ENCODE measurements around the gene SEMA4F. TPM values are rescaled to one million over a fixed set of nuclear protein-coding genes. Genes with fewer than 3 reads are reported as not detected.

The SEMA4F gene
- total and polyA plus RNA-seq, 2 experiments from 2014 or later: 4.2 to 5.9 TPM

DNA sequence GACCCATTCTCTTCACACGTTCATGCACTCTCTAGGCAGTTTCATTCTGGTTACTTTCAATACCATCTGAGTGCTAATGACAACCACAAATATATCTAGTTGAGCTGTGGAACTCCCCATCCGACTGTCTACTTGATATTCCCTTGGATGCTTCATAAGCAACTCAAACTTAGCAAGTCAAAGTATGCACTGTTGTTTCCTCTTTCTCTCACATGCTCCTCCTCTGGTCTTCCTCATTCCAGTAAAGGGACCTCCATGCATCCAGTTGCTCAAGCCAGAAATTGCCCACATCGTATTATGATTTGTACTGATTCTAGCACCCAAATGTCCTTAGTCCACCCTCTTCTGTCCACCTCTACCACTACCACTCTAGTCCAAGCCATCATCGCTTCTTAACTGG lies 22.3 kb downstream of the SEMA4F start:
- Histone ChIP-seq H3K4me1 (ENCODE audit: insufficient read depth) (peaks cover 7% of the 10 kb centered on the region), H2AFZ (no peak overlapping the region), H3K27ac (no peak overlapping the region), H3K36me3 (ENCODE audit: low read depth) (no peaks in the 10 kb centered on the region), H3K4me2 (ENCODE audit: unreplicated experiment) (no peak overlapping the region), H3K9me3 (ENCODE audit: low read depth) (no peaks in the 10 kb centered on the region), H3K27me3 (replicated peaks; ENCODE audit: insufficient read depth) (no peaks in the 10 kb centered on the region), H3K9ac (no peak overlapping the region), H3K4me3 (no peak overlapping the region), H3K79me2 (ENCODE audit: insufficient read depth) (no peaks in the 10 kb centered on the region), H4K20me1 (ENCODE audit: insufficient read depth) (no peaks in the 10 kb centered on the region), H3K9me2 (ENCODE audit: insufficient read depth) (no peaks in the 10 kb centered on the region), H3F3A (ENCODE audit: insufficient read depth) (peaks cover 13% of the 10 kb centered on the region)
- DNase-seq: no peak
- TF ChIP-seq EZH2phosphoT487 (IDR thresholded peaks at IDR 0.05; ENCODE audit: insufficient read depth, low read depth): no peak
- in situ Hi-C loops (cut with MboI): loop anchor here (25.0 kb wide), 1 partner anchor 711 kb away; no protein-coding TSS in a partner anchor
- 89 to 93% methylated on average over 4 of the region's 4 CpGs for WGBS, 2 experiments (ENCODE audit: low coverage in 1 of 2, low lambda C conversion rate in 2 of 2, missing lambda C conversion rate in 2 of 2)

DNA sequence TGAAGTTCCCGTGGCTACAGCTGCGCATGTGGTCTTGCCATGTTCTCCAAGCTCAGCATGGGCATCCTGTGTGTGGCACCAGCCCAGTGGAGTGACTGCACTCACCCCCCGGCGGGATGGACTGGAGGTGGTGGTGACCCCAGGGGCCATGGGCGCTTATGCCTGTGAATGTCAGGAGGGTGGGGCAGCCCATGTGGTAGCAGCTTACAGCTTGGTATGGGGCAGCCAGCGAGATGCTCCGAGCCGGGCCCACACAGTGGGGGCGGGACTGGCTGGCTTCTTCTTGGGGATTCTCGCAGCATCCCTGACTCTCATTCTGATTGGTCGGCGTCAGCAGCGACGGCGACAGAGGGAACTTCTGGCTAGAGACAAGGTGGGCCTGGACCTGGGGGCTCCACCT lies 25.6 kb downstream of the SEMA4F start:
- TF ChIP-seq EZH2 (IDR thresholded peaks at IDR 0.05; ENCODE audit: insufficient read depth, poor library complexity, severe bottlenecking) (no peak), EZH2phosphoT487 (IDR thresholded peaks at IDR 0.05; ENCODE audit: insufficient read depth, low read depth) (no peak)
- no peak for DNase-seq
- WGBS, 2 experiments (ENCODE audit: low coverage in 1 of 2, low lambda C conversion rate in 2 of 2, missing lambda C conversion rate in 2 of 2): 93 to 94% methylated on average over 15 of the region's 15 CpGs
- H3K27me3 ChIP-seq (replicated peaks; ENCODE audit: insufficient read depth): no peaks in the 10 kb centered on the region
- no peaks in the 10 kb centered on the region for H3K36me3 ChIP-seq (ENCODE audit: low read depth)
- no peaks in the 10 kb centered on the region for H3K9me2 ChIP-seq (ENCODE audit: insufficient read depth)
- H4K20me1 ChIP-seq (ENCODE audit: insufficient read depth): no peaks in the 10 kb centered on the region
- H2AFZ ChIP-seq: no peak overlapping the region
- no peaks in the 10 kb centered on the region for H3K4me1 ChIP-seq (ENCODE audit: insufficient read depth)
- no peak overlapping the region for H3K27ac ChIP-seq
- H3K9ac ChIP-seq: no peak overlapping the region
- no peaks in the 10 kb centered on the region for H3F3A ChIP-seq (ENCODE audit: insufficient read depth)
- no peak overlapping the region for H3K4me2 ChIP-seq (ENCODE audit: unreplicated experiment)
- H3K4me3 ChIP-seq: no peak overlapping the region
- no peaks in the 10 kb centered on the region for H3K79me2 ChIP-seq (ENCODE audit: insufficient read depth)
- H3K9me3 ChIP-seq (ENCODE audit: low read depth): no peaks in the 10 kb centered on the region
- in situ Hi-C loops (cut with MboI): loop anchor here (25.0 kb wide), 1 partner anchor 708 kb away; no protein-coding TSS in a partner anchor

DNA sequence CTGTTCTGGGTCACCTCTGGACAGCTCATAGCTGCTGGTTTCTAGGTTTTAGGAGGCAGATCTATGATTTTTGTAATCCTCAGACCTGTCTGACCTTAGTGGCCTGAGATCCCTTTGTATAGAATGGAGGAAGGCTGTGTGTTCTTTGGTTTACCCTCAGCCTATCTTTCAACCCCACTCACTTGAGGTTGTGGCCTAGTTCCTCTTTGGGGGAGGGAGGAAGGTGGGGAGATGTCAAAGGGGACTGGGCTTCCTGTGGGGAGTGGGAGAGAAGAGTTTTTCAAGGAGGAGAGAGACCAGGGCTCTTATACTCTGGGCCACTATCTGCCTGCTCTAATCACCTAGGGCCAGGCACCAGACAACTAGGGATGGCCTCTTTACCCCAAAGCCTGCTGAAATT lies 28.5 kb downstream of the SEMA4F start:
- no peak overlapping the region for H3K4me3 ChIP-seq
- DNase-seq: no peak
- in situ Hi-C loops (cut with MboI): loop anchor here (25.0 kb wide), 1 partner anchor 705 kb away; no protein-coding TSS in a partner anchor
- no peaks in the 10 kb centered on the region for H4K20me1 ChIP-seq (ENCODE audit: insufficient read depth)
- no peaks in the 10 kb centered on the region for H3K27me3 ChIP-seq (replicated peaks; ENCODE audit: insufficient read depth)
- H3K36me3 ChIP-seq (ENCODE audit: low read depth): no peaks in the 10 kb centered on the region
- no peaks in the 10 kb centered on the region for H3K4me1 ChIP-seq (ENCODE audit: insufficient read depth)
- no peaks in the 10 kb centered on the region for H3K9me3 ChIP-seq (ENCODE audit: low read depth)
- no peaks in the 10 kb centered on the region for H3K79me2 ChIP-seq (ENCODE audit: insufficient read depth)
- no peaks in the 10 kb centered on the region for H3F3A ChIP-seq (ENCODE audit: insufficient read depth)
- H3K9me2 ChIP-seq (ENCODE audit: insufficient read depth): no peaks in the 10 kb centered on the region
- TF ChIP-seq EZH2phosphoT487 (IDR thresholded peaks at IDR 0.05; ENCODE audit: insufficient read depth, low read depth) (no peak), EZH2 (IDR thresholded peaks at IDR 0.05; ENCODE audit: insufficient read depth, poor library complexity, severe bottlenecking) (no peak)
- no peak overlapping the region for H3K4me2 ChIP-seq (ENCODE audit: unreplicated experiment)
- no peak overlapping the region for H2AFZ ChIP-seq
- H3K27ac ChIP-seq: no peak overlapping the region
- H3K9ac ChIP-seq: no peak overlapping the region

DNA sequence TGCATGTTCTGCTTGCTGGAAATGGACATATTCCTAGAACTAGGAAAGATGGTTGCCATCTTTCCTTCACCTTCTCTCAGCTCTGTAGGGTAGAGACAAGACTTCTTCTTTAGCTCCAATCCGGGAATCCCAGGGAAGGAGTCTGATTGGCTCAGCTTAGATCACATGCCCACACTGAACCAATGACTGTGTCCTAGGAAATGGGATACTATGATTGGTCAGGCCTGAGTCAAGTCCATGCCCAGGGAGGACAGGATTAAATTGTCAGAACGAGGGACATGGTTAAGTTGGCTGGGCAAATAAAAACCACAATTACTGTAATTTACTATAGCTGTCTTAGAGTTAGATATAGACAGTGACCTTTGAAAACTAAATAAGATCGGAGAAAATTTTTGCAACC lies 31.4 kb downstream of the SEMA4F start:
- no peaks in the 10 kb centered on the region for H3F3A ChIP-seq (ENCODE audit: insufficient read depth)
- H3K27me3 ChIP-seq (replicated peaks; ENCODE audit: insufficient read depth): no peaks in the 10 kb centered on the region
- WGBS, 2 experiments (ENCODE audit: low coverage in 1 of 2, low lambda C conversion rate in 2 of 2, missing lambda C conversion rate in 2 of 2): 79 to 84% methylated on average over 3 of the region's 3 CpGs
- no peak overlapping the region for H3K9ac ChIP-seq
- H3K27ac ChIP-seq: no peak overlapping the region
- in situ Hi-C loops (cut with MboI): loop anchor here (25.0 kb wide), 1 partner anchor 702 kb away; no protein-coding TSS in a partner anchor
- H3K4me1 ChIP-seq (ENCODE audit: insufficient read depth): no peaks in the 10 kb centered on the region
- H3K9me3 ChIP-seq (ENCODE audit: low read depth): no peaks in the 10 kb centered on the region
- no peaks in the 10 kb centered on the region for H3K79me2 ChIP-seq (ENCODE audit: insufficient read depth)
- no peaks in the 10 kb centered on the region for H3K9me2 ChIP-seq (ENCODE audit: insufficient read depth)
- no peak overlapping the region for H2AFZ ChIP-seq
- no peaks in the 10 kb centered on the region for H4K20me1 ChIP-seq (ENCODE audit: insufficient read depth)
- H3K4me2 ChIP-seq (ENCODE audit: unreplicated experiment): no peak overlapping the region
- TF ChIP-seq EZH2phosphoT487 (IDR thresholded peaks at IDR 0.05; ENCODE audit: insufficient read depth, low read depth) (no peak), EZH2 (IDR thresholded peaks at IDR 0.05; ENCODE audit: insufficient read depth, poor library complexity, severe bottlenecking) (no peak)
- no peak for DNase-seq
- no peak overlapping the region for H3K4me3 ChIP-seq
- H3K36me3 ChIP-seq (ENCODE audit: low read depth): no peaks in the 10 kb centered on the region

DNA sequence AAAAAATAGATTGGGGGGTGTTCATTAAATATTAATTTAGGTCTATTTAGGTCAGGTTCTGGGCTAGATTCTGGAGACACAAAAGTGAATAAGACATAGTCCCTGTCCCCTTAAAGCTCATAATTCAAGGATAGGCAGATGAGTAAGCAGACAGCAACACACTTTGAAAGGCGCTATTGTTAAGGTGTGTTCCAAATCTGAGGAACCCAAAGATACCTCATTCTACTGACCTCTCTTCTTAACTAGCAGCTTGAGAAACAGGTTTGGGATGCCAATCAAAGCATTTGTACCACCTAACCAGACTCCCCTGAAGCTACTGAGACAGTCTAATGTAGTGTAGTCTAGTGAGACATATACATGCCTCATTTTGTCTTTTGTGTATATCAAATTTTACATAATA lies 34.8 kb downstream of the SEMA4F start:
- H3F3A ChIP-seq (ENCODE audit: insufficient read depth): no peaks in the 10 kb centered on the region
- WGBS, 2 experiments (ENCODE audit: low coverage in 1 of 2, low lambda C conversion rate in 2 of 2, missing lambda C conversion rate in 2 of 2): 72 to 83% methylated on average over 1 of the region's 1 CpG
- H3K4me3 ChIP-seq: no peak overlapping the region
- no peaks in the 10 kb centered on the region for H3K9me2 ChIP-seq (ENCODE audit: insufficient read depth)
- no peak overlapping the region for H3K27ac ChIP-seq
- H3K36me3 ChIP-seq (ENCODE audit: low read depth): no peaks in the 10 kb centered on the region
- H2AFZ ChIP-seq: no peak overlapping the region
- H3K9me3 ChIP-seq (ENCODE audit: low read depth): no peaks in the 10 kb centered on the region
- H3K79me2 ChIP-seq (ENCODE audit: insufficient read depth): no peaks in the 10 kb centered on the region
- H3K4me2 ChIP-seq (ENCODE audit: unreplicated experiment): no peak overlapping the region
- DNase-seq: no peak
- in situ Hi-C loops (cut with MboI): loop anchor here (25.0 kb wide), 1 partner anchor 698 kb away; no protein-coding TSS in a partner anchor
- no peaks in the 10 kb centered on the region for H3K4me1 ChIP-seq (ENCODE audit: insufficient read depth)
- no peaks in the 10 kb centered on the region for H3K27me3 ChIP-seq (replicated peaks; ENCODE audit: insufficient read depth)
- no peak overlapping the region for H3K9ac ChIP-seq
- TF ChIP-seq EZH2 (IDR thresholded peaks at IDR 0.05; ENCODE audit: insufficient read depth, poor library complexity, severe bottlenecking) (no peak), EZH2phosphoT487 (IDR thresholded peaks at IDR 0.05; ENCODE audit: insufficient read depth, low read depth) (no peak)
- no peaks in the 10 kb centered on the region for H4K20me1 ChIP-seq (ENCODE audit: insufficient read depth)
